ENCODE data around the gene BTG2.

DNA sequence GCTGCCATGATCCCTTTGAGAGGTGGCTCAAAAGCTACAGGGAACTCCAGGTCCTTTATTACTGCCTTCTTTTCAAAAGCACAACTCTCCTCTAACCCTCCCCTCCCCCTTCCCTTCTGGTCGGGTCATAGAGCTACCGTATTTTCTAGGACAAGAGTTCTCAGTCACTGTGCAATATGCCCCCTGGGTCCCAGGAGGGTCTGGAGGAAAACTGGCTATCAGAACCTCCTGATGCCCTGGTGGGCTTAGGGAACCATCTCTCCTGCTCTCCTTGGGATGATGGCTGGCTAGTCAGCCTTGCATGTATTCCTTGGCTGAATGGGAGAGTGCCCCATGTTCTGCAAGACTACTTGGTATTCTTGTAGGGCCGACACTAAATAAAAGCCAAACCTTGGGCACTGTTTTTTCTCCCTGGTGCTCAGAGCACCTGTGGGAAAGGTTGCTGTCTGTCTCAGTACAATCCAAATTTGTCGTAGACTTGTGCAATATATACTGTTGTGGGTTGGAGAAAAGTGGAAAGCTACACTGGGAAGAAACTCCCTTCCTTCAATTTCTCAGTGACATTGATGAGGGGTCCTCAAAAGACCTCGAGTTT, 3.1 kb downstream of the BTG2 start:
- TF ChIP-seq, protein P1, sequence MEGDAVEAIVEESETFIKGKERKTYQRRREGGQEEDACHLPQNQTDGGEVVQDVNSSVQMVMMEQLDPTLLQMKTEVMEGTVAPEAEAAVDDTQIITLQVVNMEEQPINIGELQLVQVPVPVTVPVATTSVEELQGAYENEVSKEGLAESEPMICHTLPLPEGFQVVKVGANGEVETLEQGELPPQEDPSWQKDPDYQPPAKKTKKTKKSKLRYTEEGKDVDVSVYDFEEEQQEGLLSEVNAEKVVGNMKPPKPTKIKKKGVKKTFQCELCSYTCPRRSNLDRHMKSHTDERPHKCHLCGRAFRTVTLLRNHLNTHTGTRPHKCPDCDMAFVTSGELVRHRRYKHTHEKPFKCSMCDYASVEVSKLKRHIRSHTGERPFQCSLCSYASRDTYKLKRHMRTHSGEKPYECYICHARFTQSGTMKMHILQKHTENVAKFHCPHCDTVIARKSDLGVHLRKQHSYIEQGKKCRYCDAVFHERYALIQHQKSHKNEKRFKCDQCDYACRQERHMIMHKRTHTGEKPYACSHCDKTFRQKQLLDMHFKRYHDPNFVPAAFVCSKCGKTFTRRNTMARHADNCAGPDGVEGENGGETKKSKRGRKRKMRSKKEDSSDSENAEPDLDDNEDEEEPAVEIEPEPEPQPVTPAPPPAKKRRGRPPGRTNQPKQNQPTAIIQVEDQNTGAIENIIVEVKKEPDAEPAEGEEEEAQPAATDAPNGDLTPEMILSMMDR (conservative IDR thresholded peaks at IDR 0.05; ENCODE audit: low read length), result no peak
- no peak for TF ChIP-seq EZH2phosphoT487 (IDR thresholded peaks at IDR 0.05; ENCODE audit: borderline replicate concordance)

All from Loucy (cell line).